Stomach (tissue), 9 donors: ENCODE results near the gene CHD9. TPM values are rescaled to one million over a fixed set of nuclear protein-coding genes. Genes with fewer than 3 reads are reported as not detected.
A peak's percentile ranks its signal among the peaks of the same experiment; 100 is the strongest.

Experiments
- DNase-seq, 2 donors: peaks; one replicate each; pipeline versions ENCODE4 v3.0.0 to v3.0.0-alpha.2; 2013 to 2019
- H3K27ac ChIP-seq, 5 donors: fragments of 200-600 bp in 4 of 5; sonication (generic) in 4 of 5; one replicate each; pipeline ENCODE4 v1.5.1; 2013 to 2019; ENCODE audit warnings: mild to moderate bottlenecking in 1 of 5, moderate library complexity in 1 of 5
- H3K27me3 ChIP-seq, 3 donors: fragments of 200-600 bp; sonication (generic); one replicate each; pipeline ENCODE4 v1.5.1; 2017 to 2019; ENCODE audit warnings: mixed run types in 1 of 3
- H3K36me3 ChIP-seq, 4 donors: fragments of 200-600 bp; sonication (generic); 1 replicate in 3 of 4; 2 replicates in 1 of 4; pipeline ENCODE4 v1.5.1; 2016 to 2019
- H3K4me1 ChIP-seq, 4 donors: fragments of 200-600 bp; sonication (generic); one replicate each; pipeline ENCODE4 v1.5.1; 2016 to 2019
- H3K4me3 ChIP-seq, 4 donors: fragments of 200-600 bp; sonication (generic) in 3 of 4; one replicate each; pipeline ENCODE4 v1.5.1; 2016 to 2019; ENCODE audit warnings: mild to moderate bottlenecking in 1 of 4
- H3K9me3 ChIP-seq, 4 donors: fragments of 200-600 bp; sonication (generic); one replicate each; pipeline ENCODE4 v1.5.1; 2016 to 2019
- CTCF ChIP-seq, 7 experiments: fragments of 450-650 bp in 4 of 7; fragments of 200-600 bp in 3 of 7; sonication (generic) in 3 of 7; IDR thresholded peaks; one replicate each; pipeline ENCODE4 v1.5.1; 2016 to 2019; ENCODE audit warnings: antibody characterized with exemption in 7 of 7, control low read depth in 2 of 7, mild to moderate bottlenecking in 1 of 7
- EP300 ChIP-seq: sonication (generic); formaldehyde crosslinking; IDR thresholded peaks from one replicate; pipeline ENCODE4 v1.6.1; 2017; ENCODE audit warnings: antibody characterized with exemption
- POLR2A ChIP-seq, 4 donors: fragments of 450-650 bp; IDR thresholded peaks; one replicate each; pipeline ENCODE4 v1.6.1; 2016; ENCODE audit warnings: antibody characterized with exemption in 4 of 4, control low read depth in 2 of 4, mild to moderate bottlenecking in 1 of 4, moderate library complexity in 1 of 4
- POLR2AphosphoS5 ChIP-seq, 3 donors: sonication (generic); formaldehyde crosslinking; IDR thresholded peaks; one replicate each; pipeline ENCODE4 v1.6.1; 2016; ENCODE audit warnings: antibody characterized with exemption in 3 of 3
- WGBS, 5 donors: extraction: QIAGEN DNeasy Blood & Tissue Kit in 3 of 5; methylation state at CpG; one replicate each; pipeline versions ENCODE4 v1.1.5 to v1.1.7; 2013 to 2018; 5-methylcytosine and 5-hydroxymethylcytosine counted together
- intact Hi-C: fragments of 100-400 bp; cut with DNase I; formaldehyde crosslinking; loops from one replicate; pipeline ENCODE4 v1.15.1; 2023; ENCODE audit warnings: low total_unique reads
- polyA plus RNA-seq, 3 donors: library from polyadenylated mRNA; stranded (reverse); fragments of 200-250 nt; gene quantifications; one replicate each; pipeline ENCODE4 v1.2.3, GENCODE V29; 2013
- total RNA-seq, 5 donors: library from RNA; depleted of rRNA; stranded (reverse); fragments of >200 nt; gene quantifications; one replicate each; pipeline versions ENCODE4 v1.1.0 to v1.2.3, GENCODE V29; 2014 to 2016
- donor health status: healthy with polysubstance abuse.
- donor health status: Bipolar disorder and iron deficiency.
- donor health status: healthy.

CHD9 gene
- total and polyA plus RNA-seq, 8 donors, result 8.1 to 224 (median 29.4) TPM

- intact Hi-C loops, result no loop called here
- Histone ChIP-seq H3K9me3 (no peaks in the 10 kb centered on the region), H3K4me3 (no peak overlapping the region), H3K36me3 (peaks cover 0 to 22% (median 19%) of the 10 kb centered on the region in 4 donors), H3K4me1 (peaks cover 23 to 80% (median 44%) of the 10 kb centered on the region in 4 donors), H3K27ac (peak overlapping the region in 4 of 5 donors; percentile 2 to 77 (median 66)), H3K27me3 (no peaks in the 10 kb centered on the region)
- DNase-seq, result peak in 1 of 2 donors; percentile 28
- 89 to 99% (median 91%) methylated on average over 2 of the region's 2 CpGs for WGBS, 5 donors
- no peak for TF ChIP-seq POLR2A (IDR thresholded peaks at IDR 0.05)
- TF ChIP-seq EP300, result no peak
- no peak for TF ChIP-seq POLR2AphosphoS5 (IDR thresholded peaks at IDR 0.05)
- TF ChIP-seq CTCF (IDR thresholded peaks at IDR 0.05), result peak in 1 of 7 experiments; percentile 12
Observed at GRCh38 chr16:53220585-53220984, 165.8 kb downstream of the CHD9 start.

GRCh38 chr16:53224951-53225533, 170.3 kb downstream of the CHD9 start:
- 72 to 94% (median 86%) methylated on average over 2 of the region's 2 CpGs for WGBS, 5 donors
- TF ChIP-seq POLR2A (IDR thresholded peaks at IDR 0.05) (no peak), EP300 (no peak), CTCF (IDR thresholded peaks at IDR 0.05) (no peak), POLR2AphosphoS5 (IDR thresholded peaks at IDR 0.05) (no peak)
- Histone ChIP-seq H3K27ac (no peak overlapping the region), H3K9me3 (no peaks in the 10 kb centered on the region), H3K27me3 (no peaks in the 10 kb centered on the region), H3K4me3 (no peak overlapping the region), H3K4me1 (peaks cover 2 to 37% (median 21%) of the 10 kb centered on the region in 4 donors), H3K36me3 (peaks cover 24 to 62% (median 60%) of the 10 kb centered on the region in 4 donors)
- DNase-seq, result no peak
- intact Hi-C loops, result no loop called here

GRCh38 chr16:53232826-53233529, 178.2 kb downstream of the CHD9 start:
- H3K27me3 ChIP-seq, result no peaks in the 10 kb centered on the region
- H3K36me3 ChIP-seq, result peaks cover 35 to 99% (median 98%) of the 10 kb centered on the region in 4 donors
- DNase-seq, result no peak
- WGBS, 5 donors, result 75 to 87% (median 80%) methylated on average over 3 of the region's 3 CpGs
- intact Hi-C loops, result no loop called here
- H3K9me3 ChIP-seq, result no peaks in the 10 kb centered on the region
- H3K4me3 ChIP-seq, result no peak overlapping the region
- peak overlapping the region in 1 of 5 donors; percentile 11 for H3K27ac ChIP-seq
- peaks cover 0 to 5% (median 0%) of the 10 kb centered on the region in 4 donors for H3K4me1 ChIP-seq
- no peak for TF ChIP-seq POLR2A (IDR thresholded peaks at IDR 0.05)
- no peak for TF ChIP-seq EP300
- no peak for TF ChIP-seq CTCF (IDR thresholded peaks at IDR 0.05)
- no peak for TF ChIP-seq POLR2AphosphoS5 (IDR thresholded peaks at IDR 0.05)

GRCh38 chr16:53234836-53235235, 180.0 kb downstream of the CHD9 start:
- Histone ChIP-seq H3K27ac (no peak overlapping the region), H3K4me3 (no peak overlapping the region), H3K36me3 (peaks cover 38 to 99% (median 98%) of the 10 kb centered on the region in 4 donors), H3K9me3 (no peaks in the 10 kb centered on the region), H3K27me3 (no peaks in the 10 kb centered on the region), H3K4me1 (peaks cover 0 to 5% (median 0%) of the 10 kb centered on the region in 4 donors)
- intact Hi-C loops, result no loop called here
- 74 to 94% (median 88%) methylated on average over 2 of the region's 2 CpGs for whole genome bisulfite sequencing, 5 donors
- no peak for TF ChIP-seq EP300
- no peak for TF ChIP-seq CTCF (IDR thresholded peaks at IDR 0.05)
- no peak for TF ChIP-seq POLR2AphosphoS5 (IDR thresholded peaks at IDR 0.05)
- no peak for TF ChIP-seq POLR2A (IDR thresholded peaks at IDR 0.05)
- DNase-seq, result no peak
